HT-29 (cell line): ENCODE results near the gene A3GALT2. TPM values are rescaled to one million over a fixed set of nuclear protein-coding genes. Genes with fewer than 3 reads are reported as not detected.

Experiments
- DNase-seq: peaks from one replicate; pipeline ENCODE4 v3.0.0-alpha.2; 2015; ENCODE audit warnings: low spot score
- total RNA-seq: library from RNA; depleted of rRNA; stranded (reverse); fragments of >200 nt; shearing (Covaris generic); gene quantifications from 2 replicates; pipeline ENCODE4 v1.2.3, GENCODE V29; 2014

The A3GALT2 gene
- total RNA-seq, 1 experiment from 2014 or later: 1.0 TPM

DNA sequence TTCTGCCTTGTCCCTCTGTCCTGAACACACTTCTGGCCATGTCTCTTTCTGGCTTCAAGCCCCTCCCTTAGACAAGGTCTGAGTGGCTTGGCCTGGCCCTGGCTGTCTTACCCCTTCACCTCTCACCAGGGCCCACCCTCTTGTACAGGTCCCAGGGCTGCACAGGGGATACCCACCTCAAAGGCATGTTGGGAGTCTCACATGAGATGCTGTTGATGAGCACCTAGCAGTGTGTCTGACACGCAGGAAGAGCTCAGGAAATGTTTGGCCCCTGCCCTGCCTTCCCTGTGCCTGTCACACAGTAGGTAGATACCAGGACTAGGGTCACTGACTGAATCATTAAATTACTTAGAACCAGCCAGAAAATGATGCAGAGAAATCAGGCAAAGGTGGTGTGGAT, 48.0 kb downstream of the A3GALT2 start:
- no peak for DNase-seq

DNA sequence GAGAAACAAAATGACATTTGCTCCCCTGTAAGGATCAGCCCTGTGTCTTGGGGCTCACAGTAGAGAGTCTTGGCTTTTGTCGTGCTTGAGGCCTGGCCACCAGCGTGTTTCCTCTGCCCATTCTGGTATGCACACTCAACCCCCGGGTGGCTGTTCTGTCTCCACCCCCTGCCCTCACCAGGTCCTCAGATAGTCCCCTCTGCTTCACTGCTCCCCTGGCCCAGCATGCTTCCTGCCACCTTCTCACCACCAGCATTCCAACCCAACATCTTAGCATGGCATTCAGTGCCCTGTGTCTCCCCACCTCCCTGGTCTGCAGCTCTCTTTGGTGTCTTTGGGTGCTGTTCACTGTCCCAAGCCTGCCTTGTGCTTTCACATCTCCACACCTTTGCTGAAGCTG, 48.4 kb downstream of the A3GALT2 start:
- no peak for DNase-seq

DNA sequence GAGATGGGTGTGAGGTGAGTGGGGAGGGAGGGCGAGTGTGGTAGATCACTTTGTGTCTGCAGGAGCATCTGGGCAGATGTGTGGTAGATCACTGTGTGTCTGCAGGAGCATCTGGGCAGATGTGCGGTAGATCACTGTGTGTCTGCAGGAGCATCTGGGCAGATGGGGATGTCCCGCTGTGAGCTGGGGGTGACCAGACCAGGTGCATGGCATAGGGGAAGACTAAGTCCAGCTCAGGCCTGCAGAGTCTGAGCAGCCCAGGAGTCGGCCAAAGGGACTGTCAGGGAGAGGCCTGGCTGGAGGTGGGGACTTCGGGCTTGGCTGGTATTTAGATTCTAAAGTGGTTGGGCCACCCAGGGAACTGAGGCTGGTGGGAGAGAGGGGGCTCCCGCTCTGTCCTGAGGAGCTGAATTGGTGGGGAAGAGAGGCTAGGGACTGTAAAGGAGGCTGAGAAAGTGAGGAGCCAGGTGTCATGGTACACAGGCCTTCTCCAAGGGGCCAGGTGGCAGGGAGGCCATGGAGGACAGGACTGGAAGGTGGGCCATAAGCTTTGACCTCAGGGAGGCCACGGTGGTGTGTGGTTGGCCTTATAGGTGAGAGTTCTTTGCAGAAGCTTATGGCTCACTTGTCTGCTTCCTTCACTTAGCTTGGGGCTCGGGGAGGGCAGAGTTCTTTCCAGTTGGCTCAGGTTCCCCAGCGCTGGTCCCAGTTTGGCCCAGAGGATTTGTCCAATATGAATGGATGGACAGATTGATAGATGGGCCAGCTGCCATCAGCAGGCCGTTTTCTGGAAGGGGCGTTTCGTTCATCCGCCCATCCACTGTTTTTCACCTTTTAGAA, 49.0 kb downstream of the A3GALT2 start:
- no peak for DNase-seq

DNA sequence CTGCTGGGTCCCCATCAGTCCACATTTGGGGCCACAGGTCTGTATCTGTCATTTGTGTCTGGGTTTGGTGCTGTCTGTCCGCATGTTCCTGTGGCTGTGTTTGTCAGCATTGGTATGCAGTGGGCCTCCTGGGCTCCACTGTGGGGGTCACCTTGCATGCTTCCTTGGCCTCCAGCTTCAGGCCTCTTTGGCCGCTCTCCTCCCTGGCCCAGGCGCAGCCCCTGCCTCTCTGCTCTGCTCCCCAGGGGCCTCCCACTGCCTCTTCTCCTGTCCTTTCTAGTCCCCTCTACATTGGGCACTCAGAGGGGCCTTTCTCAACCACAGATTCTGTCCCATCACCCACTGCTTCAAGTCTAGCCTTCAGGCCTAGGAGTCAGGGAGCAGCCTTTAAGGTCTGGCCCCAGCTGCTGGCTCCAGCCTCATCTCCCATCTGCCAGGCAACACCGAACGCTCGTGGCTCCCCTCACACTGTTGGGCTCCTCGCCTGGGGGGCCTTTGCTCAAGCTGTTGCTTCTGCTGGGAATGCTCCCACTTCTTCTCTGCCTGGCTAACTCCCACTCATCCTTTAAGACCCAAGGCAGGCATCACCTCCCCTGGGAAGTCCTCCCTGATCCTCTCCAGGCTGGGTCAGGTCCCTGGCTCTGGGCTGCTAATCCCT, 50.0 kb downstream of the A3GALT2 start:
- DNase-seq: no peak

DNA sequence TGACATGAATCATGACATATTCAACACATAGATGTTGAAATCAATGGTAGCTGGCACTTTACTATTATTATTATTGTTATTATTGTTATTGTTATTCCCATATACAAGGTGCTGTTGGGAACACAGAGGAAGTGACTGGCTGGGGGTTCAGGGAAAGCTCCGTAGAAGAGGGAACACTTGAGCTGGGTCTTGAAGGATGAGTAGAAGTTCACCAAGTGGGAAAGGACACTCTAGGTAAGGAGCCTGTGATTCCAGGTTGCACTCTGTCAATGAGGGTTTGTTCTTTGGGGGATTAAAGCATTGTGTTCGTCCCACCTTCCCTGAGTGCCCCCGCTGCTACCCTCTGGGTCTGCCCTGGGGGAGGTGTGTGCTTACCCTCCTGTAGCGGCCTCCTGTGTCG, 50.5 kb downstream of the A3GALT2 start:
- no peak for DNase-seq

DNA sequence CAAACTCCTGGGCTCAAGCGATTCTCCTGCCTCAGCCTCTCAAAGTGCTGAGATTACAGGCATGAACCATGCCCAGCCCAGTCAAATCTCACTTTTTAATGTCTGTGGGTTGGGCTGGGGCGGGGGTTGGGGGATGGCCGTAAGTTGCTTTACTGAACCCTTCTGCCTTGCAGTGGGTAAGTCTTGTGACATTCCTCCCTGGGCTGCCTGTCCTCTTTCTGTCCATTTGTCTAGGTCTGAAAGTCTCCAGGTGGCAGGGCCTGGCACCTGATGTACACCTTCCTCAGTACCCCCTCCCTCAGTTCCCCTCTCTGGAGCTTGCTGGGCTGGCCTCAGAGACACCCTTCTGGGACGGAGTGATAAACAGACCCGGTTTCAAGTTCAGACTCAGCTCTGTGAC, 51.3 kb downstream of the A3GALT2 start:
- no peak for DNase-seq

DNA sequence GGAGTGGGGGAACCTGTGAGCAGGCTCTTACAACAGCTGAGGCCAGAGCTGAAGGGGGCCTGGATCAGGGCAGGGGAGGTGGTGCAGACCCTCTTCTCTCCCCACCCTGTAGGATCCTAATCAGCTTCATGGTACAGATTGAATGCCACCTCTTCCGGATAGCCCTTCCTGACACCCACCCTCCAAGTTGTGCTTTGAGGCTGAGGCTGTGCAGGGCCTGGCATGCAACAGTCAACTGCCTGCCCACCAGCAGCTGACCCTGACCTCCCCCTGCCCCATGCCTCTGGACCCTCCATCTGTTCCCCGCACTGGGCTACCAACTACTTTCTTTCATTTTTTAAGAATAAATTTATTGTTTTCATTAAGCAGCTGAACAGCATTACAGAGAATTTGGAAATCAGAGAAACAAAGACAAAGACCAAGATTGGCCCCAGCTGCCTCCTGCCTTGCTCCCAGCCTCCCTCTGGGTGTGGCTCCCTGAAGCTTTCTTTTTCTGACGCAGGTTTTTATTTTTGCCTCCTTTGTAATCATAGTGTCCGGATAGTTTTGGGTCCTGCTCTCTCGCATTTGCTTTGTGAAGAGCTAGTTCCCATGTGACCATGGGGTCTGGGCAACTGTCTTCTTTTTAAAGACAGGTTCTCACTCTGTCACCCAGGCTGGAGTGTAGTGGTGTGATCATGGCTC, 51.8 kb downstream of the A3GALT2 start:
- no peak for DNase-seq

DNA sequence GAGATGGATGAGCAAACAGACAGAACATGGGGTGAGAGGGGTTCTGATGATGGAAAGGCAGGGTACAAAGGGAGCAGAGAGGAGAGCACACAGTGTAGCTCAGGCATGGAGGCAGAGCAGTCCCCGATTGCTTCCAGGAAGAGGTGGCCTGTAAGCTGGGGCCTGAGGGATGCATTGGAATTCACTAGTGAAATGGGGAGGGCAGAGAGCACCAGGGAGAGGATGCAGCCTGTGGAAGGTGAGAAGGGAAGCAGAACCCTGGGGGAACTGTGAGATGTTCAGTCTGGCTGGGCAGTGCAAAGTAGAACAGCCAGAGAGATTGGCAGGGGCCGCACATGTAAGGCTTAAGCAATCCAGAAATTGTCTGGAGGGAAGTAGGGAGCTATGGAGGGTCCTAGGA, 52.4 kb downstream of the A3GALT2 start:
- no peak for DNase-seq

DNA sequence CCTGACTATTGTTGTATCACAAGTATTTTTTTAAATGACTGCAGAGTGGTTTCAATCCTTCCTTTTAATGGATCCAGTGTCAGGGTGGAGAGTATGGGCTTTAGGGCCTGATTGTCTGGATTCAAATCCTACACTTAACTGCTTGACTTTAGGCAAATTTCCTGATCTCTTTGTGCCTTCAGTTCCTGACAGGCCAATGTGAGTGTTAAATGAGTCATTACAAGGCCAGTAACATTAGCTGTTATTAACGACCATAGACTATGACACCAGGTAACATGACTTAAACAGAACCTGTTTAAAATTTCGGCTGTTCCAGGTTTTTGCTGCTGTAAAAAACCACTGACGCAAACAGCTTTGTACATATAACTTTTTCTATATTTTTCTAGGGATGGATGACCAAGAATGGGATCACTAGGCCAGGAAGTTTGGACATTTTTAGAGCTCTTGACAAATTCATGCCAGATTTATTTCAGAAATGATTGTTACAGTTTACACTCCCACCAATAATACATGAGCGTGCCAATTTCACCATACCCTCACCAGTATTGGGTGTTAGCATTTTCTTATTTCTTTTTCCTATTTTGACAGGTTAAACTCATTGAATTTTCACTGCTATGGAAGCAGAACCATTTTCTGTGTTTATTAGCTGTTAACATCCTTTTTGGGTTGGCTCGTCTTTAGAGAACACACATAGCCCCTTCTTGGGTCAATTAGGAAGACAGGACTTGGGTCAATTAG, 53.3 kb downstream of the A3GALT2 start:
- no peak for DNase-seq

DNA sequence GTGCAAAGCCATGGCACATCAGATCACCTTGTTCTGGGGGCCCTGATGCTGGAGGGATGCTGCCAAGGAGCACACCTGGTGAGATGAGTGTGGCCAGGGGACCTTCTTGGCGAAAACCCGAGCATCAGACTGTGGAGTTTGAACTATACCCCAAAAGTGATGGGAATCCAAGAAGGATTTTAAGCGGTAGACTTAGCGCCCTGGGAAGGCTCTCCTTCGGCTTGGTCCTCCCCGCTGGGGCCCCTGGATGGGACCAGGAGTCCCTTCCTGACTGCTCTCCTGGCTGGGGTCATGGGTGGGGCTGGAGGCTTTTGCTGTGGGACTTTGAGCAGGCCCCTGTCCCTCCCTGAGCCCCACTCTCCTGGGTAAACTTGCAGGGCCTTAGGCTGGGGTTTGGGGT, 54.1 kb downstream of the A3GALT2 start:
- DNase-seq: no peak

DNA sequence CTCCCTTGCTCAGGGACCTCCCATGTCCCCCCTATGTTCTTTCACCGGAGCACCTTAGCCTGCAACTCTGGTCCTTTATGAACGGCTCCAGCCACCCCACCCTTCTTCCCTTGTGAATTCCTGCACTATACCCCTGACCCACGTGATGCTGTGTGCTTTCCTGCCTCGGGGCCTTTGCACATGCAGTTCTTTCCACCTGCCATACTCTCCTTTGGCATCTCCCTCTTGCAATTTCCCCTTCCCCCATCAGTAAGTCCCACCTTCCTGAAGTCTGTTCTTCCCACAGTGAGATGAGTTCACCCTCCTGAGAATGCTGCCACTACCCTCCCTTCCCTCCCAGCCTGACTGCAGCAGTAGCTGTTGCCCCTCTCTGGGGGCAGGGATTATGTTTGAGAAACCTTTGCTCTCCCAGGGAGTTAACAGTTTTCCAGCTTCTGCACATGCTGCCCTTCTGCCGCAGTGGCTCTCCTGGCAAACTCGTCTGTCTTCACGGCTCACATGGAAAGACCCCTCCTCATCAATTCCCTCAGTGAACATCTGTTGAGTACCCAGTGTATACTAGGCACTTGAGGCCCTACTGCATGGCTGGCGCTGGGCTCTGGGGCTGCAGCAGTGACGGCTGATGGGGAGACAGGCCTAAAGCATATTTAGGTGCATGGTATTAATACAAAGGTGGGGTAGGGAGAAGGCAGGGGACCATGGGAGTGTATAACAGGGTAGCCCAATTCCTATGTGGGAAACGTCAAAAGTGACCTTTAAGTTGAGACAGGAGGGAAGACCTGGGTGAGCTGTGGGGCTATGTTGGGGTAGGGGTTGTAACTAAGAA, 54.9 kb downstream of the A3GALT2 start:
- DNase-seq: no peak

DNA sequence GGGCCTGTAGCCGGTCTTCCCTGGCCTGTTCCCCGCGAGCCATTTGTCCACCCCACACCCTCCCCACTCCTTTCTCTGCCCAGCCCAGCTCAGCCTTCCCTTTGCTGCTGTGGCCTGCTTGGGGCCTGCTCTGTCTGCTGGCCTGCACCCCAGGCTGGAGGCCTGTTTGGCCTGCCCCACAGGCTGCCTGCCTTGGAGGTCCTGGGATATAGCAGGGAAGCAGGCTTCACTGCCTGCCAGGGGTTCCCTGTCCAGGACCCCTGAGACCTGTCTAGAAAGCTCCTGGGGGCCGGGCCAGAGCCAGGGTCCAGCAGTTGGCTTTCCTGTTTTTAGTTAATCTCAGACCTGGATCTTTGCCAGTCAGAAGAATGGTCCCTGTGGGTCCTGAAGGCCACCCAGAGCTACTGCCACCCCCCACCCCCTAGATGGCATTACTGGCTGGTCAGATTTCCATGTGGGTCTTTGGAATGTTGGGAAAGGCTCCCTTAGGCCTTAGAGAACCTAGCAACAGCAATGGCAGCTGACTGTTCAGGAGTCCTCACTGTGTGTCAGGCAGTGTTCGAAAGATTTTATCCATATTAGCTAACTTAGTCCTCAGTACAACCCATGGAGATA, 56.9 kb downstream of the A3GALT2 start:
- no peak for DNase-seq

DNA sequence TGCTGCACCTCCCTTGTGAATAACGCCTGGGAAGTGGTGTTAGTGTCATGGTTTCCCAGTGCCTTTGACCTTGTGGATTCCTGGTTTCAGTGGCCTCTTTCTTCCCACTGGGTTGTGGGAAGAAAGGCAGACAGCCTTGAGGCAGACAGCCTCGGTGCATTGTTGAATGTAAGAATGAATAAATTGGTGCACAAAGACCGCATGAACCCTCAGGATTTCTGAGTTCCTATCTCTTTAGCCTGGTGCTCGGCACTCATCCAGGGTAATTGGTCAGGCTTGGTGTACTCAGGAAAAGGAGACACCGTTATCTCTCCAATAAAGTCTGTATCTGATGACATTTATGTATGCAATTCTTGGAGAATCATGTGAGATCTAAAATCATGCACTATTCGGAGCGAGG, 59.6 kb downstream of the A3GALT2 start:
- no peak for DNase-seq

DNA sequence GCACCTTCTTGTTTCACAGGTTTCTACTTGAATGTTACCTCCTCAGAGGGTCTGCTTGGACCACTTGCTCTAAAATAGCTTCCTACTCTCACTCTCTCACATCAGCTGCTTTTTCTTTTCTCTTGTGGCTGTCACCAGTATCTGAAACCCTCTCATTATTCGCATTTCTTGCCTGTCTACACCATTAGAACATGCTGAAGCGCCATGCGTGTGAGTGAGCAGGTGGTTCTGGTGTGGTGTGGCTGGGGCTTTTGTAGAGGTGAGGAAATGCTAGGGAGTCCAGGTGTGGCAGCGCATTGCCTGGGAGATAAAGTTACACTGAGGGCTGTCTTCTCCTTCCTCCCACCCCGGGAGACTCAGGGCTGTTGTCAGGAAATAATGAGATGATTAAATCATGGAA, 60.5 kb downstream of the A3GALT2 start:
- DNase-seq: no peak

DNA sequence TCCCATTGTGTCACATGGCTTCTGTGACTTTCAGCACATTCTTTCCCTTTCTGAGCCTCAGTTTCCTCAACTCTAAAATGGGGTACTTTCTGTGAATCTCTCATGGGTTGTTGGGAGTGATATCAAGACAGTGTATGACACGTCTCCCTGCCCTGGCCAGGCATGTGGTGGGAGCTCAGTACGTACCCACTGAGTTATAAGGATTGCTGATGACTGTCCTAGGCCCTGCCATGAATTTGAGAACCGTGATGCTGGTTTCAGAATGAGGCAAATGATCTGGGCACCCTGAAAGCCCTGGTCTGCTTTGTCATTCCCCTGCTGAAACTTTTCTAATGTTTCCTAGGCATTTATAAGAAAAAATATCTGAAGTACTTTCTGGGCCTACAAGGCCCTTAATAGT, 61.0 kb downstream of the A3GALT2 start:
- no peak for DNase-seq

DNA sequence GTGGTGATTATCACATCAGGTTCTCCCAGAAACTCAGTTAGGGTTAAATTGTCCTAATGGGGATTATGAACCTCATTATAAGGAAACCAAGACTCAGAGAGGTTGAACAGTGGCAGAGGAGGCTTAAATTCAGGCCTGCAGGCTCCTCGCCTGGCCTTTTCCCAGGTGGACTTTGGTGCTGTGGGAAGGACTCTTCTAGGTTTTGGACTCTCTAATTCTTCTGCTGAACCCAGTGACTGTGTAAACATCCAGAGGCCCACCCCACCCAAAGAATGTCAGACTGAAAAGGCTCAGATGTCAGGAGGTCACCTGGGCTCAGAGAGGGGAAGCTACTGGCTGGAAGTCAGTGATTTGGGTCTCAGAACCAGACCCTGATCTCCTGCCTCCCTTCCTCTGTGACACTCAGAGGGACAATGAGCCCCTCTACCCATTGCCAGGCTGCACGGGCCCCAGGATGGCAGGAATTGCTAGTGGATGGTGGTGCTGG, 62.1 kb downstream of the A3GALT2 start:
- no peak for DNase-seq

DNA sequence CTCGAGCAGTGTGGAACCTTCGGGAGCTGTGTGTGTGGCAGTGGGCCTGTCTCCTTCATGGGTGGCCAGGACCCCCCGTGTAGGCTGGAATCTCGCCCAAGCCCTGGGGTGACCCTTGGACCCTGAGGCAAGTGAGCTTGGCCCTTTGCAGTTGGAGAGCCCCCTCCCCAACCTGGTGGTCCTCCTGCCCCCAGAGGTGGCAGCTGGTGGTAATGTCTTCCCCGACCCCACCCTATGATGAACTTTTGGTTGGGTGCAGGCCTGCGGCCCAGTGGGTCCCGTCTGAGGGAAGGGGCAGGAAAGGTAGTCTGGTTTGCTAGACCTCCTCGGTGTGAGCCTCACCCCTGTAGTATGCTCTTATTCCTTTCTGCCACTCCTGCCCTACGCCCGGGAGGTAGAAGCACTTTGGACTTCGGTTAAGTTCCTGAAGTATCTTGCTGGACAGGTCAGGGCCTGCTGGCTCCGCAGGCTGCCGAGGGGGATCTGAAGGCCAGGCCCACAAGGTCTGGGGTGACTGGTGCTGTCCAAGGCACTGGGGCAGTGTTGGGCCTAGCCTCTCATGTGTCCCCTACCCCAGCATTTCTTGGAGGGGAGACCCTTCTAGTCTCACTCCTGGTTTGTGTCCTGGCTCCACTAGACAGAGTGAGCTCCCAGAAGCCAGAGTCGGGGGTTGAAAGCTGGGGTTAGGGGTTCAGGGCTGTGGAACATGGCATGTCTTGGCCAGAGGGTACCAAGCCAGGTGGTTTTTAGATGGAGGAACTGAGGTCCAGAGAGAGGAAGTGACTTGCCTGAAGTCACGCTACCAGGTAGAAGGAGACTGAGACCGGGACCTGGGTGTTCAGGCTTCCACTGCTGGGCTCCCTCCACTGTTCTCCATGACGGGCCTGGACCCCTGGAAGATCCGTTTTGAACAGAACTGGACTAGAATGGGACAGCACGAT, 62.9 kb downstream of the A3GALT2 start:
- DNase-seq: no peak

DNA sequence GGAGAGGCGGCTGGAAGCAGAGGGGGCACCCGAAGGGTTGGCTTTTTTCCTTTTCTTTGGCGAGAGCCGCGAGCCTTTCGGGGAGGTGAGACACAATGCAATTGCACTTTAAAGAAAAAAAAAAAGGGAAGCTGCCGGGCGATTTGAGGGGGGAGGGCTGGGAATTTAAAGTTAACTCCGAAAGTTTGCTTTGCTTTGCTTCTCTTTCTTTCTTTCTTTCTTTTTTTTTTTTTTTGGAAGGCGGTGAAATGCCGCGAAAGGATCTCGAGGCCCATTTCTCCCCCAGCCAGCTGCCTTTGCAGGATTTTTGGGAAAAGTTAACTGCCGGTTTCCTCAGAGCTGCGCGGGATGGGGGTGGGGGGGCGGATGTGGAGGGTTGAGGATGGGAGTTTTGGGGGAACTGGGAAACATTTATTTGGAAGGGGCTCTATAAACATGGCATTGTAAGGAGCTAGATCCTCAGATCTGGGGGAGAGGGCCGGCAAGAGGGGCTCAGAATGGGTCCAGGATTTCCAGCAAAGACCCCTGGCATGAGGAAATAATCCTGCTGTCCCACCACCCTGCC, 63.6 kb downstream of the A3GALT2 start:
- no peak for DNase-seq
